Brain pericyte (primary cell): ENCODE data around the gene C2CD2.
A peak's percentile ranks its signal among the peaks of the same experiment; 100 is the strongest.

Source experiments
- DNase-seq: peaks from one replicate; pipeline ENCODE4 v3.0.0-alpha.2; 2012; ENCODE audit warnings: low read depth, low spot score

C2CD2 gene

DNA sequence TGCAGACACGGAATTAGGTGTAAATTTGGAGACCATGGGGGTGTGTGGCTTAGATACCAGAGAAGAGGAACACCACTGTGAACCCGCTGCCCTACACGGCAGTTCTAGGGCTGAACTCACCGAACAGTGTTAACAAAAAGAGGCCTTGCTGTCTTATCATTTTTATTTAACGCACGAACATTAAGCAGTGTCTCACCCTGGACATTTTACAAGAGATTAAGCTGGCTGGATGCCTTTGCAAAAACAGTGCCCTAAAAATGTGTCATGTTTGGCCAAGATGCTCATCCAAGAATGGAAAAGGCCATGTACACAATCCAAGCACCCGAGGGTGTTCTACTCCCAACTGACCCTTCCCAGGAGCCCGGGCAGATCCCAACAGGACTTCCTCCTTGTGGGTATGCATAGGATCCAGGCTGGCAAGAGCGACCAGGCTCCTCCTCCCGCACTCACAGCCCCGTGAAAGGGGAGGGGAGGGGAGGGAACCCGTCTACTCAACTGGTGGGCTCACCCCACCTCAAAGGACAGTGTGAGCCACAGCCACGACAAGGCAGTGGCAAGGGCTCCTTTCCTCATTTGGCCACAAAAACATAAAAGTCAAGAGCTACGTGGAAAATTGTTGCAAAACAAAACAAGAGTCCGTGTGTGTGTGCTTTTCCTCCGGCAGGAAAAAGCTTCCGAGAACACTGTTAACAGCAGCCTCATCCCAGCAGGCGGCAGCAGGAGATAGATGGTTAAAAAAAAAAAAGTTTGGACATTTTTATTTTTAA is 20.3 kb downstream of the C2CD2 start:
- peak; percentile 38 for DNase-seq

DNA sequence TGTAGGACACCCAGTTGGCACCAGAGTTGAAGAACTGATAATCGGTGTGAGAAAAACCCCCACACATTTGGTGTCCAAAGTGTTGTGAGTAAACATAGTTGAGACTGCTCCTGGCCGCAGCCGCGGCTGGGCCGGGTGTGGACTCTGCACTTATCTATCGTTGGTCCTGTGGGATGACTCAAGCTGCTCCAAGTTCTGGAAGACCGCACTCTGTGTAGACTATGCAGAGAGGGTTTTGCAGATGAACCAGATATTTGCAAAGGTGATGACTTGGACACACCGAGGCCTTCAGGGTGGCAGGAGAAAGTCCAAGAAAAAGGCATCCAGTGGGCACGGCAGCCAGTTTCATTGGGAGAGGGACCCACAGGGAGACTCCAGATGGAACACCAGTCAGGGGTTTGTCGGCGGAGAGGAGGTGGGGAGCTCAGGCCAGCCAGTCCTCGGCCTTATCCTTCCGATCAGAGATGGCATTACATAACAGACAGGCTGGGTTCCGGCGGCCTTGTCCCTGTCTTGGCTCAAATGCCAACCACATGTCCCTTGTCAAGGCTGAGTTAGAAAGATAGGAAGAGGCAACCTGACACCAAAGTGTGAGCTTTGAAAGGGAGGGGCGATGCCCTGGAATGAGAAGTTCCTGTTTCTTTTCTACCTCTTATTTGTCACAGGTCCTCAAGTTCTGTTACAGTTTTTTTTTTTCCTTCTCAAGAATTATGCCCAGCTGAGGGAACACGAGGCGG is 21.1 kb downstream of the C2CD2 start:
- DNase-seq = no peak

DNA sequence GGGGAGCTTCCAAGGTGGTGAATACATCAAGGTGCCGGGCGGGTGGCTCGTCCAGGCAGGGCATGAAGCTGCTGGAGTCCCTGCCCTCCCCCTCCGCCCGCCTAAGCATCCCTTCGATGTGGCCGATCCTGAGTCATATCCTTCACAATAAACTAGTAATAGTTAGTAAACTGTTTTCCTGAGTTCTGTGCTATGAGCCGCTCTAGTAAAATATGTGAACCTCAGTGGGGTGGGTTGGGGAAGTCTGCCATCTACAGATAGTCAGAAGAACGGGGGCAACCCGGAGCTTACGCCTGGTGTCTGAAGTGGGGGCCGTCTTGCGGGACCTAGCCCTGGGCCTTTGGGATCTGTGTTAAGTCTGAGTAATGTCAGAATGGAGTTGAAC is 21.6 kb downstream of the C2CD2 start:
- DNase-seq = no peak

- DNase-seq = no peak
These were observed 22.8 kb downstream of the C2CD2 start for GRCh38 chr21:41931041-41931451.

- no peak for DNase-seq
These were observed 24.6 kb downstream of the C2CD2 start for GRCh38 chr21:41929248-41929647.

DNA sequence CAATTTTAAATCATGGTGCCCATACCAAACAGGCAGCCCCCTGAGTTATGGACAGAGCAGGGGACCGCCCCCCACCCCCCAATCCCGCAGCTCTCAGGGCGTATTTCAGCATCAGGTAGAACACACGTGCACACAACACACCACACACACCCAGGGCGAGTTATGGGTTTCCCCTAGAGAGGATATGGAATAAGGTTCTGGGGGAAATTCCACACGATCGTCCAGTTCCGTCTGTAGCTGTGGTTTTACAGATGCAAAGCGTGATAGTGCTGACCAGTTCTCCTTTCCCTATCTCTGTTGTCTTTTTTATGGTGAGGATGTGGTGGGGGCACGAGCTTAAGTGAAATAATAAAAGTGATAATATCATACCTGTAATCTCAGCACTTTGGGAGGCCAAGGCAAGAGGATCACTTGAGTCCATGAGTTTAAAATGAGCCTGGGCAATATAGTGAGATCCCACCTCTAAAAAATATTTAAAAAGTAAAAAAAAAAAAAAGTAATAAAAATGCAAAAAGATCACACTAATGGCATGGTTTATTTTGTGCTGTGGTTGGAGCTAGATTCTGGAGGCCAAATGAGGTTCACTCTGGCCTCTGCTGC is 25.1 kb downstream of the C2CD2 start:
- no peak for DNase-seq

DNA sequence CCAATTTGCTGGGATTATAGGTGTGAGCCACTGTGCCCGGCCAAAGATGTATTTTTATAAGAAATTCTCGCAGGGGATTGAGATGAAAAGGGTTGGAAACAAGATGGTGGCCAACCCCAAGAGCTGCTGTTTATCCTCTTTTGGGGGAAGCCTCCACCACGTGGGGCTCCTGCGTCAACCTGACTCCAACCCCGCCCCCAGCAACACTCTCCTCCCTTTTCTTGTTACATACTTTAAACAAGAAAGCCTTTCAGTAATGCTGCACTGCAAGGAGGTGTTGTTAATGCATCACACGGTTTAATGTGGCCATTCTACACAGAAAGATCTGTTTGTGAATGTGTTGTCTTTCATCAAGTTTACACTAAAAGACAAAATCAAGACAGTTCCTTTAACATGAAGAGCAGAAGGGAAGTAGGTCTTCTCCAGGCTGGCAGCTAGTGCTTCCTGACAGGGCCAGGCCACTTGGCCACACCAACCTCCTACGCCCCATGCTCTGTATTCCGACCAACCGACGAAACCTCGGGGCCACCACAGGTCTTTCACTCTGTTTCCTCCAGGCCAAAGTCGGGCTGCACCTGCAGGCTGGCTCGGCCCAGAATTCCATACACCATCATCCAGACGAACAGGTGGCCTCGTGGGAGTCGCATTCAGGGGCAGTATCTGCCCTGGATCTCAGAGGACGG is 25.9 kb downstream of the C2CD2 start:
- no peak for DNase-seq

DNA sequence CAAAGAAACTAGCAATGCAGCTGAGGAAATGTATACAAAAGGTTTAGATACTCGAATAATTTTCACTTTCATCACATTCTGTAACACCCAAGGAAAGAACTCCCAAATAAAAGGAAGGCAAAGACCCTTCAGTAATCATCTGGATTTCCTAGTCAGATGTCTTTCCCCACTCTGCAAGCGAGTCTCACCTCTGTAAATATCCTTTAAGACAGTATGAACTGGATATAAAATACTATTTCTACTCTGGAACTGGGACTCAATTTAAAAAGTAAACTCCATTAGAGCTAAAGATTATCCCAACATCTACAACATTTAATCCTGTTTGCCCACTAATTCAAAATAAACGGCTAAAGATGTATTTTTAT is 27.0 kb downstream of the C2CD2 start:
- no peak for DNase-seq

DNA sequence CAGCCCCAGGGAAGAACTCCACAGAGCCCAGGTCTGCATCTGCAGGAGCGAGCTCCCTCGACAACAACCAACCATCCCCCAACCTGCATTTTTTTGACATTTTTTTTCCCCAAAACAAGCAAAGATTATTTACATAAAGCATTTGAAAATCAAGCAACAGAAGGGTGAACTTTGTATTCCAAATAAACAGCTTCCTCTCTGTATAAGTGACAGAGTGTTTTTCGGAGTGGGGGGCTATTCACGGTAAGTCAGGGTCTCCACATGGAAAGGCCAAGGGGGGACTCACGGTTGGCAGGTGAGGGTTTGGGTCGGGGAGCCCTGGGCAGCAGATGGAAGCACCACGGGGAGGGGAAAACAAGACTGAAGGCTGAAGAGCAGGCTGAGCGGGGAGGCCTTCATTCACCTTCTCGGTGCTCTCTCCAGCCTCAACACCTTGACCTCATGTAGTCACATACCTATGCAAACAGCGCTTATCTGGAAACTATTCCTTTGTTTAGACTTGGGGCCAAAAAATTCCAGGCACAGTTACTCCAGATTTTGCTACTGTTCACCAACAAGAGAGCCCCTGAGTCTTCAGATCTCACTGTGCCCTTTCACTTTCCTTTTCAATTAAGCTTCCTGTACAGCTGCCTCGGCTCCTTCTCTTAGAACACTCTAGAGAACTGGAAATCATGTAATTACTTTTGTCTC is 27.6 kb downstream of the C2CD2 start:
- DNase-seq = no peak

- DNase-seq = no peak
These were observed 28.1 kb downstream of the C2CD2 start for GRCh38 chr21:41925767-41926116.

GRCh38 chr21:41924368-41924754 is 29.5 kb downstream of the C2CD2 start:
- no peak for DNase-seq

- peak; percentile 50 for DNase-seq
These were observed 30.0 kb downstream of the C2CD2 start for GRCh38 chr21:41923631-41924367.

DNA sequence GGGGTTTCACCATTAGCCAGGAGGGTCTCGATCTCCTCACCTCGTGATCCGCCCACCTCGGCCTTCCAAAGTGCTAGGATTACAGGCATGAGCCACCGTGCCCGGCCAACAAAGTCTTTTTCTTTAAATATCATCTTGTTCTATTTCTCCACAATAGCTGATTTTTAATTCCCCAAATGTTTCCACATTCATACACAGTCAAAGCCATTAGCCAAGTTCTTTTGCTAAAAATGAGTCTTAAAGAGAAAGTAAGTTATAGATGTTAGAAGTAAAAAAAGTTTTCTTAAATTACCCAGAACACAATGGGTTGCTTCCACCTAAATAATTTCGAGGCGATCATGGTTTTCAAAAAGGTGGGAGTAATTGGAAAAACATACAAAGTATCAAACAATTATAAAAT is 30.6 kb downstream of the C2CD2 start:
- no peak for DNase-seq

DNA sequence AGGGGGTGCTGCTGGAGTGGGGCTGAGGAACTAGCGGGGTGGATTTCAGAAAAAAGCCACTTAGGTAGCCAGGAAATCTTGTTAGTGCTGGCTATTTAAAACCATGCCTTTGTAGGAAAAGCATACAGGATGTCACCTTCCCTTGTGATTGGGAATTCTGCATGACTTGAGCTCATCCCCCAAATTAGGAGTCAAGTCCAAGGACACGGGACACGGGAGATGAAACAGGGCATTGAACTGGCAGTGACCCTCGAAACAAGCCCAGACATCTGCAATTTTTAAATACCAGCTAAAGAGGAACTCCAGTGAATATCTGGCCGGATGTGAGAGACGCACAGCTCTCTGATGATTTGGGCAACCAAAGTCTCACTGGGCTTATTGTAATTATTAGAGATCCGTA is 32.8 kb downstream of the C2CD2 start:
- DNase-seq = no peak

GRCh38 chr21:41920476-41920875 is 33.3 kb downstream of the C2CD2 start:
- no peak for DNase-seq

GRCh38 chr21:41919666-41920398 is 34.0 kb downstream of the C2CD2 start:
- DNase-seq = no peak

DNA sequence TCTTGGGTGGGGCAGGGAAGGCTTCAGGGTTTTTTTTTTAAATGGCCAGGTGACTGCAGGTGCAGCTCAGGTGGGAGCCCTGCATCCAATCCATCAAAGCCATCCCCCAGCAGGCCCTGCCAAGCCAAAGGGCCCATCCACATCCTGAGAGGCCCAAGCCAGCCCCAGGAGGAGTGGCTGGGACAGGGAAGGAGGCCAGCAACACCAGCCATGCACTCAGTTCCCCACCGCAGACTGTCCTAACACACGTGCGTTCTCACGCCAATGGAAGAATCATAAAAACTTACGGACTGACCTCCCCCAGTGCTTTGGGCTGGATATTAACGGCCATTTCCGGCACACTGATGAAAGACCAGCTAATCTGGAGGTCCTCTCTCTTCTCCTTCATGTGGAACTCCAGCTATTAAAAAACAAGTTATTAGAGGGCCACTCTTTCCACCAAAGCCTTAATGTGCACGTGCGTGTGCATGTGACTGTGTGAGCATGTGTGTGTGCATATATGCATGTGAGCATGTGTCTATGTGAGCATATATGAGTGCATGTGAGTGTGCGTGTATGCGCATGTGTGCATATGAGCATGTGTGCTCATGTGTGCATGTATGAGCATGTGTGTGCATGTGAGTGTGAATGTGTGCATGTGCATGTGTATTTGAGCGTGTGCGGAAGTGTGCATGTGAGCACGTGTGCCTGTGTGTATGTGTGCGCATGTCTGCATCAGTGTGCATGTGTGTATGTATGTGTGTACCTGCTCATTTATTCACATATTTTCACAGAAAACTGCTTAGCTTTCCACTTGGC is 35.1 kb downstream of the C2CD2 start:
- DNase-seq = no peak

GRCh38 chr21:41917531-41917930 is 36.3 kb downstream of the C2CD2 start:
- no peak for DNase-seq

- DNase-seq = no peak
These were observed 36.9 kb downstream of the C2CD2 start for GRCh38 chr21:41916888-41917433.
